Measurements from ENCODE around the gene LBX2.

GRCh38 chr2:74537140-74537539 is 37.7 kb upstream of the LBX2 start:
- TF ChIP-seq SIN3A (IDR thresholded peaks at IDR 0.05; ENCODE audit: borderline replicate concordance, insufficient read depth, low read depth, low read length) (no peak), CTCF (IDR thresholded peaks at IDR 0.05) (no peak)
- TF ChIP-seq, protein P1, sequence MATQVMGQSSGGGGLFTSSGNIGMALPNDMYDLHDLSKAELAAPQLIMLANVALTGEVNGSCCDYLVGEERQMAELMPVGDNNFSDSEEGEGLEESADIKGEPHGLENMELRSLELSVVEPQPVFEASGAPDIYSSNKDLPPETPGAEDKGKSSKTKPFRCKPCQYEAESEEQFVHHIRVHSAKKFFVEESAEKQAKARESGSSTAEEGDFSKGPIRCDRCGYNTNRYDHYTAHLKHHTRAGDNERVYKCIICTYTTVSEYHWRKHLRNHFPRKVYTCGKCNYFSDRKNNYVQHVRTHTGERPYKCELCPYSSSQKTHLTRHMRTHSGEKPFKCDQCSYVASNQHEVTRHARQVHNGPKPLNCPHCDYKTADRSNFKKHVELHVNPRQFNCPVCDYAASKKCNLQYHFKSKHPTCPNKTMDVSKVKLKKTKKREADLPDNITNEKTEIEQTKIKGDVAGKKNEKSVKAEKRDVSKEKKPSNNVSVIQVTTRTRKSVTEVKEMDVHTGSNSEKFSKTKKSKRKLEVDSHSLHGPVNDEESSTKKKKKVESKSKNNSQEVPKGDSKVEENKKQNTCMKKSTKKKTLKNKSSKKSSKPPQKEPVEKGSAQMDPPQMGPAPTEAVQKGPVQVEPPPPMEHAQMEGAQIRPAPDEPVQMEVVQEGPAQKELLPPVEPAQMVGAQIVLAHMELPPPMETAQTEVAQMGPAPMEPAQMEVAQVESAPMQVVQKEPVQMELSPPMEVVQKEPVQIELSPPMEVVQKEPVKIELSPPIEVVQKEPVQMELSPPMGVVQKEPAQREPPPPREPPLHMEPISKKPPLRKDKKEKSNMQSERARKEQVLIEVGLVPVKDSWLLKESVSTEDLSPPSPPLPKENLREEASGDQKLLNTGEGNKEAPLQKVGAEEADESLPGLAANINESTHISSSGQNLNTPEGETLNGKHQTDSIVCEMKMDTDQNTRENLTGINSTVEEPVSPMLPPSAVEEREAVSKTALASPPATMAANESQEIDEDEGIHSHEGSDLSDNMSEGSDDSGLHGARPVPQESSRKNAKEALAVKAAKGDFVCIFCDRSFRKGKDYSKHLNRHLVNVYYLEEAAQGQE (IDR thresholded peaks at IDR 0.05; ENCODE audit: insufficient read depth in 1 of 2, low read depth in 2 of 2, low read length in 1 of 2), result no peak

Data from Panc1 (cell line).